Head of caudate nucleus (tissue), 42 donors: ENCODE data around the gene SYT14.
"Not testable (repeated sequence)": the region's sequence is repeated elsewhere in the genome, so short reads cannot be mapped to it uniquely, and the experiment has no call there.

Source experiments
- DNase-seq, 42 donors: peaks; one replicate each; pipeline versions ENCODE4 v3.0.0 to v3.0.0-alpha.2; 2020 to 2021; ENCODE audit warnings: mixed read lengths in 7 of 42
- intact Hi-C: fragments of 100-400 bp; cut with DNase I; formaldehyde crosslinking; loops from one replicate; pipeline ENCODE4 v1.15.0; 2022

SYT14 gene

DNA sequence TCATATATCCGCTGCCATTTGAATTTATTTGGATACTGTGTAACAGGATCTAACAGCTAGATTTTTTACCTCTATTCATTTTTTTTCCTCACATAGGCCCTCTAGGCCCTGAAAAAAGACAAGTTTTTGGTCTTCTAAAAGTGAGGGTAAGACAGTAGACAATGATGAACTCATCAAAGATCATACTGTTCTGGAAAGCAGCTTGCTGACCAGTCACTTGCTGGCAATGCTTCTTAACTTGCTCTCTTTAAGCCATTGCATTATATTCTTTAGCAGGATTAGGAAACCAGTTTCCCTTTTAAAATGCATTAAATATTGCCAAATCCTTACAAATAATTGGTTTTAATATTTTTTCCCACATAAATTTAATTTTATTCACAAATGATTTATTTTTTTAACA is 65.5 kb downstream of the SYT14 start:
- intact Hi-C loops: no loop called here
- no peak for DNase-seq

DNA sequence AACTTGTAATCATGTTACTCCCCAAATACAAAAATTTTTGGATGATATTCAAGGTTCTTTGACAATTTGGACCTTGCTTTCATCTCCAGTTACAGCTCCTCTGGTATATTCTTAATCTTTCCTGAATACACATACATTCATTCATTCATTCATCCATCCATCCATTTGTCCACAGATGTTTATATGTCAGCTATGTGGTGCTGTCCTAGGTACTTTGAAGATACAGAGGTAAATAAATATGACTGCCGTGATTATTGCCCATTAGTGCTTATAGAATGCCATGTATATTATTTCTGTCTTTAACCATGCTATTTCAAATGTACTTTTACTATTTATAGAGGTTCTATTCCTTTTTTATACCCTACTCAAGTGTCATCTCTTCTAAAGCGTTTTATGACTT is 72.1 kb downstream of the SYT14 start:
- no peak for DNase-seq
- intact Hi-C loops: no loop called here

DNA sequence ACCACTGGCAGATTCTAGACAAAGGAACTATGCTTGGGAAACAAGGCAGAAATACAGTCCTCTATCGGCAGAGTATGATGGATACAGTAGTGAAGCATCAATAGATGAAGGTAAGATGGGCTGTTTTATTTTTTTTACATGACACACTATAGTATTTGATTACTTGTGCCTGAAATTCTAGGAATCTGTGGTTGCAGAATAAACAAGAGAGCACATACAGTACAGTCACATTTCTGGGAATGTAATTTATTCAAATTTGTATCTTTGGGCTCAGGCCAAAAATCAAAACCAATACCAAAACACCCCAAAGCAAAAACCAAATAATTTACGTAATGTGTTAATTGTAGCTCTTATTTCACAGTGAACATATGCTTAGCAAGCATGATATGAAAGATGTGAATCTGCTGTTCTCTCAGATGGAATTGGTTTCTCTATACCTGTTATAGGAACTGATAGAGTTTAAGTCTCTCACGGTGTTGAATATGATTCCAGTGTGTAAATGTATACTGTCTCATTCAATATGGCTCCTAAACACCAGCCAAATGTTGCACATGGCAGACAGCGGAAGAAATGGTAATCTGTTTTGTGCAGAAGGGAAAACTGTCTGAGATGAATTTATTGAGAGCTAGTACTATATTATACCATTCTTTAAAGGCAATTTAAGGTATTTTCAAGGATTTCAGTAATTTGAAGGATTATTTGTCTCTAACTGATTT is 83.3 kb downstream of the SYT14 start:
- DNase-seq: no peak
- intact Hi-C loops: no loop called here

DNA sequence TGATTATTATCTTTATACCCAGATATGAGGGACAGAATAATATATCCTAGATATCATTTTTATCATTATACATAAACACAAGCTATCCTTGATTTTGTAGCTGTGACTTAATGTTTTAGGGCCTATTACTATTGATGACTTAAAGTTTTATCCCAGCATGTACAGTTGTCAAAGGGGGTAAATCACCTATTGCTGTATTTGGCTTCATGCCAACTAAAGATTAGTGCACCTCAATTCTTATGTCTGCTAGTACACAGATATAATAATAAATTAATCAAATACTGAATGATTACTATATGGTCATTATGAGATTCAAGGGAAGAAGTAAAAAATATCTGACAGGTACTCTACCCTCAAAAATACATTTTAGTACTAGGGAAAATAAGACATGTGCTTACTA is 84.0 kb downstream of the SYT14 start:
- no peak for DNase-seq
- intact Hi-C loops: no loop called here

DNA sequence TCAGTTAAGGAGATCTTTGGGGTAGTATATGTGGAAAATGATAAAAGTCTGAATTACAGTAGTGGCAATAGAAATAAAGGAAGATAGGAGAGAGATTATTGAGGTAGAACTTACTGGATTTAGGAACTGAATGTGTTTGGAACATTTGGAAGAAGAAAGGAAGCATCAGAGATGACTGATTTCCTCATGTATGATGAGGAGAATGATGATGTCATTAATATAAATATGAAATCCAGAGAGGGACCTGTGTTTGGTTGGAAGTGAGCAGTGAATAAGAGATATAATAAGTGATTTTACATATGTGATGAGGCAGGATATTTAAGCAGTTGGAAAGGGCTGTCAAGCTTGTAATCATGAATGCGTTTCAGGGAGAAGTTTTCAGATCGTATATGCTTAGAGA is 86.3 kb downstream of the SYT14 start:
- no peak for DNase-seq
- intact Hi-C loops: no loop called here

DNA sequence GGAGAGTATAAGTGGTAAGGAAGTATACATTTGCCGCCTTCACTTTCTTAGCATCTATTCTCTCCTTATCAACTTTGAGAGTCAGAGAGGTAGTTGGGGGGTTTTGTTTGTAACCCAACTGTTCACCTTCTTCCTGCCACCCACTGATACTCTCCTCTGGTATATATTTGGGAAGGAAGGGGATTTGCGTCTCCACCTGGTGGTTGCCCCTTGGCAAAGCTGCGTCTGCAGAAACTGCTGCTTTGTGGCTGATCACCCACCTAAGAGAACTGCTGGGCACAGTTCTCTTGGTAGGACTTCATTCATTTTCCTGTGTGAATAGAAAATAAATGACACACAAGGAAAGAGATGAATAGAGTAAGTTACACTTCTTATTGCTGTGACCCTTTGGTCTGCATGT is 87.0 kb downstream of the SYT14 start:
- intact Hi-C loops: no loop called here
- DNase-seq: no peak

DNA sequence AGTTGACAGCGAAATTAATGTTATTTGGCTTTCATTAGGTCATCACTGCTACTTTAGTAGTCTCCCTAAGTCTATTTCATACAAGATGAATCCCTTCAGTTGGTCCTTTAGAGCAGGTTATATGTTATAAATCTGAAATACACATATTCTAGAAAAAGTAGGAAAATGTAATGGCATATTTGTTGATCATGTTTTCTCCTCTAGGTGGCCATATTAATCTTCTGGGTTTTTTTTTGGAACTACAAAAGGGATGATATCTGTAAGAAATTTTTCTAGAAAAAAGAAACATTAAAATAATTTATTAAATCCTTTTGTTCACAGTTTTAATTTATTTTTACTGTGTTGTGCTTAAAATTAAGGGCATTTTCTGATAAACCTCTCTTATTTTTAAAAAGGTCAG is 87.9 kb downstream of the SYT14 start:
- intact Hi-C loops: no loop called here
- DNase-seq: no peak

DNA sequence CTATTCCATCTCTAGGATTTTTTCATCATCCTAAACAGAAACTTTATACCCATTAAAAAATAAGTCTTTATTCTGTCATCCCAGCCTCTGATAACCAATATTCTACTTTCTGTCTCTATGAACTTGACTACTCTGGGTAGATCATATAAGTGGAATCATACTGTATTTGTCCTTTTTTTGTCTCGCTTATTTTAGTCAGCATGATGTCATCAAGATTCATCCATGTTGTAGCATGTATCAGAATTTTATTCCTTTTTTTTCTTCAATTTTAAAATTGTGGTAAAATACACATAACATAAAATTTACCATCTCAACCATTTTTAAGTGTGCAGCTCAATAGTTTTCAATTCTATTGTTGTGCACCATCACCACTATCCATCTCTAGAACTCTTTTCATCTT is 90.0 kb downstream of the SYT14 start:
- DNase-seq: no peak
- intact Hi-C loops: no loop called here

DNA sequence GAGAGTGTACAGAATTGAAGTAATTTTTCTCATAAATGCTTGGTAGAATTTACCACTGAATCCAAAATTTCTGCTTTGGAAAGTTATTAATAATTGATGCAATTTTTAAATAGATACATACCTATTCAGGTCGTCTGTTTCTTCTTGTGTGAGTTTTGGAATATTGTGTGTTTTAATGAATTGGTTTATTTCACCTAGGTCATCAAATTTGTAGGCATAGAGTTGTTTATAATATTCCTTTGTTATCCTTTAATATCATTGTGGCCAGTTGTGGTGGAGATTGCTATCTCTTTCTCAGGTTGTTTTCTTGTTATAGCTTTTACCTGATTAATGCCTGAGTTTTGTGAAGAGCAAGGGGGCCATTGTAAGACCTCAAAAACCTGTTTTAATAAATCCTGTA is 93.5 kb downstream of the SYT14 start:
- DNase-seq: no peak
- intact Hi-C loops: no loop called here

DNA sequence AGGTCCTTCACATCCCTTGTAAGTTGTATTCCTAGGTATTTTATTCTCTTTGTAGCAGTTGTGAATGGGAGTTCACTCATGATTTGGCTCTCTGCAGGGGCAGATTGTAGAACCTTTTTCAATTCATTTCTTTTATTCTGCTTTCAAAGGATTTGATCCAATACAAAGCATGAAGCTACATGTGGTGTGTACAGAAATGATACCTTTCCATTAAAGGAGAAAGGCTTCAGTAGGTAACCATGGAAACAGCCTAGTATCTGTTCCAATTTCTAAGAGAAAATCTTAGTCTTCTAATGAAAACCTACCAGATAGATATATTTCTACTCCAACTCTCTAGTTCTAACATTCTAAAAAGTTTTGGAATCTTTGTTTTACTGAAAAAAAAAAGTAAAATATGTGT is 105.0 kb downstream of the SYT14 start:
- DNase-seq: no peak
- intact Hi-C loops: no loop called here

DNA sequence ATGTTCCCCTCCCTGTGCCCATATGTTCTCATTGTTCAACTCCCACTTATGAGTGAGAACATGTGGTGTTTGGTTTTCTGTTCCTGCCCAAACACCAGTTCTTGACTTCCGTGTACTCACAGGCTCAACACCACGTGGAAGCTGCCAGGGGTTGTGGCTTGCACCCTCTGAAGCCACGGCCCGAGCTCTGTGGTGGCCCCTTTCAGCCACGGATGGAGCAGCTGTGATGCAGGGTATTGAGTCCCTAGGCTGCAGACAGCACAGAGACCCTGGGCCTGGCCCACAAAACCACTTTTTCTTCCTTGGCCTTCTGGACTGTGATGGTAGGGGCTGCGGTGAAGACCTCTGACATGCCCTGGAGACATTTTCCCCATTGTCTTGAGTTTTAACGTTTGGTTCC is 111.6 kb downstream of the SYT14 start:
- no peak for DNase-seq
- intact Hi-C loops: no loop called here

DNA sequence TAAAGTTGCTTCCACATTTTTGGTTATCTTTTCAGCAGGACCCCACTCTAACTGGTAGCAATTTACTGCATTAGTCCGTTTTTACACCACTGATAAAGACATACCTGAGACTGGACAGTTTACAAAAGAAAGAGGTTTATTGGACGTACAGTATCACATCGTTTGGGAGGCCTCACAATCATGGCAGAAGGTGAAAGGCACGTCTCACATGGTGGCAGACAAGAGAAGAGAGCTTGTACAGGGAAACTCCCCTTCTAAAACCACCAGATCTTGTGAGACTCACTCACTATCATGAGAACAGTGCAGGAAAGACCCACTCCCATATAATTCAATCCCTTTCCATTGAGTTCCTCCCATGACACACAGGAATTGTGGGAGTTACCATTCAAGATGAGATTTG is 112.5 kb downstream of the SYT14 start:
- DNase-seq, intact Hi-C loops: not testable (repeated sequence)

DNA sequence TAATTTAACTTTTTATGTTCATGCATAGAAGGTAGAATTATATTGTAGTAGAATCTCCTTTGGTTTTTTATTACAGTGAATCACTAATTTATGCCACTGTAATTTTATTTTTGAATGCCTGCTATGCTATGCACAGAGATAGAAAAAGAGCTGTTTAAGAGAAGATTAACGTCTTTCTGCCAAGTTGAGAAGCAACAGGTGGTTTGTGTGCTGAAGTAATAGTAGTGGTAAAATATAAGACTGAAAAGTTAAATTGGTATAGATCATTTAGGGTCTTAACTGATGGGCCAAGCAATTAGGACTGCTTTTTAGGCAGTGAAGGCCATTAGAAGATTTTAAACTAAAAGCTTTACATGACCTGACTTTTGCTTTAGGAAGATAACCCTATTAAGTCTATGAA is 115.1 kb downstream of the SYT14 start:
- intact Hi-C loops: no loop called here
- no peak for DNase-seq

DNA sequence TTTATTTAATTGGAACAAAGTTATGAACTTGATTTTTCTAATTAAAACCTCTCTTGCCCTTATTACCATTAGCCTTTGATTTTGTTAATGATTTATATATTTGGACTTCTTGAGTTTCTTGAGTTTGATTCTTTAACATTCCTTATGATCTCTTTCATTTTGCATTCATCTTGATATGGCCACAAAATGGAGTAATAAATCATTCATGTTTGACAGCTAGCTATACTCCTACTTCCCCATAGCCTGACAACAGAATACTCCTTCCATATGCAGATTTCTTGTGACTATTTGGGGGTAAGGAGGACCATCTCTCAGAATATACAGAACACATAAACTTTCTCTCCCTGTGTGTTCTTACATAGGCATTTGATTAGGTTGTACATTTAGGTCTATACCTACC is 119.6 kb downstream of the SYT14 start:
- no peak for DNase-seq
- intact Hi-C loops: no loop called here

DNA sequence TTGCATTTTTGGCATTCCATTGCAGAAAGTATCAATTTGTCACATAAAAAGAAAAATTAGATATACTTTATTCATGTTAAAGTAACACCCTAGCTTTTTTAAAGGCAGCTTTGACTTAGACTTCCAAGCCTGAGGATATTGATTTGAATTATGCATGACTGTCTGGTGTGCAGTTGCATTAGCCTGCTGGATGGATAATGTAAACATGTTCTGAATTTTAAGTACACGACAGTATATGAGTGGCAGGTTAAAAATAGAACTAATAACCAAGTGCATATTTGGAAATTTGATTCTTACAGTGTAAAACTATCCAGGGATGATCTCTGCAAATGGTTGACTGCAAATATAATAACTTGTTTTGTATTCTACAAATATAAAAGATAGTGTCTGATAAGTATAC is 124.0 kb downstream of the SYT14 start:
- DNase-seq: no peak
- intact Hi-C loops: no loop called here

DNA sequence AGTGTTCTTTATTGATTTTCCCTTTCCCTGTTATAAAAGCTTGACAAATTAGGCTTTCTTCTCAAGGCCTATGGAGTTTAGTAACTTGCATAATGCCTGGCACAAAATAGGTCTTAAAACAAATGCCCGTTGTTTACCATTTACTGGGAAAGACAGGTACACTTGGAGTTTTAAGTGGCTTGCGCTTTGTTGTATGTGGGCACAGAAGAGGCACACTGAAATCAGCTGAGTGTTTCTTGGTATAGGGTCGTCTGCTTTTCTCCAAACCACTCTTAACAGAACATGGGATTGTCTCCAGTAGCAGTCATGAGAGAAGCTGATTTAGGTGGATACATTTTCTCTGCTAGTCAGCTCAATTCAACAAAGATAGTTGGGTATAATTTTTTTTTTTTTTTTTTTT is 132.5 kb downstream of the SYT14 start:
- no peak for DNase-seq
- intact Hi-C loops: no loop called here

DNA sequence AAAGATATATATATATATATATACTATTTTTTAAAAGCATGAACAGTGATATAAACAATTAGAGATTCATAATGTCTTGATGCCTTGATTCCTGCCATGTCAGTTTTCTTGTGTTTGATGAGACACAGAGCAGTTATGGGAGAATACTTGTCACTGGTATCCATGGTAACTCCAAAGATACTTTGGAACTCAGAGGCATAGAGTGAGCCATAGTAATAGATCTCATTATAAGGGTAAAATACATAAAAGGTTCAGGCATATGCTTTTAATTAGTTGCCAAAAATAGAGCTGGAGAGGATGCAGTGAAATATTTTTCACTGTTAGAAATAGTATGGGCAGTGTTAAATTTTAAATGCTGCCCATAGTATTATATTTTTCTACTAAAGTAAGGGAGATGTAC is 134.1 kb downstream of the SYT14 start:
- DNase-seq: peak in 1 of 42 donors; percentile 8
- intact Hi-C loops: no loop called here

DNA sequence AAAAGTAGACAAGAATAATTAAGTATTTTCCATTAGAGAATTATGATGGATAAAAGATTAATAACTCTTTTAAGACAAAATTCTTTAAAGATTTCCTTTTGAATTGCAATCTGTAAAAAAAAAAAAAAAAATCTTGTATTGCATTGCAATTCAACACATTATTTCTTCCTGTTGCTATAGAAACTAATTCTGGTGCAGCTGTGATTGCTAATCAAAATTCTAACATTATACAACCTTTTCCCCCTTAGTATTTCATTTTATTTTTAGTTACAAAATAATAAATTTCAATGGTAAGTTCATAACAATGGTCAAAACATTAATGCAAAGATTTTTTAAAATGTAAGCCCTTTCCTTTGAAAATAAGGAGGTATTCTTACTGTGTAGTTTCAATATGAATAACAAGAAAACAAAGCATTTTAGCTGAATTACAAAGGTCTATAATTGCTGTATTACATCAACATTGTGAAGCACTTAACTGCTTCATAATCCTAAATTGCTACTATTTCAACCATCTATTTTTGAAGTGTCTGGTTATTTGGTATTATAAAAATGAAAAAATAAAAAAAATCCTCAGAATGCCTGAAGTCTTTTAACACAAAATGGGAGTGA is 135.0 kb downstream of the SYT14 start:
- no peak for DNase-seq
- intact Hi-C loops: no loop called here

DNA sequence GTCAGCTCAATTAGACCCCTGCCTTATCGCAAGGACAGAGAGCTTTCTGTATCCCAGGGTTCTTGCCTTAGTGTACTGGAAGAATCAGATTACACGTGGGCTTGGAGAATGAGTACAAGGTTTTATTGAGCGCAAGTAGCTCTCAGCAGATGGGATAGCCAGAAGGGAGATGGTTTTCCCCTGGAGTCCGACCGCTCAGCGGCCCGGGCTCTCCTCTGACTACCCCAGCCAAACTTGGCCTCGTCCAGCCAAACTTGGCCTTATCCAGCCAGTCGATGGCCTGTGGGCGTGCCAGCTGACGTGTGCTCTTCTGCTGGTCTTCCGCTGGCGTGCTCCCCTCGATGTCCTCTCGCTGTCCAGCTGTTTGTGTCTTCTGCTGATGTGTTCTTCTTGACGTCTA is 136.9 kb downstream of the SYT14 start:
- intact Hi-C loops: no loop called here
- peak in 1 of 42 donors; percentile 12 for DNase-seq

DNA sequence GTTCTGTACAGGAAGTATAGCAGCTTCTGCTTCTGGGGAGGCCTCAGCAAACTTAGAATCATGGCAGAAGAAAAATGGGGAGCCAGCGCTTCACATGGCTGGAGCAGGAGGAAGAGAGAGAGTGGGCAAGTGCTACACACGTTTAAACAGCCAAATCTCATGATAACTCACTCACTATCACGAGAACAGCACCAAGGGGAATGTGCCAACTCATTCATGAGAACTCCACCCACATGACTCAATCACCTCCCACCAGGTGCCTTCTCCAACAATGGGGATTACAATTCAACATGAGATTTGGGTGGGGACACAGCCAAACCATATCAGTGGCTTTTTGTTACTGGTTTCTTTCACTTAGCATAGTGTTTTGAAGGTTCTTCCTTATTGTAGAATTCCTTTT is 138.6 kb downstream of the SYT14 start:
- no peak for DNase-seq
- intact Hi-C loops: no loop called here

DNA sequence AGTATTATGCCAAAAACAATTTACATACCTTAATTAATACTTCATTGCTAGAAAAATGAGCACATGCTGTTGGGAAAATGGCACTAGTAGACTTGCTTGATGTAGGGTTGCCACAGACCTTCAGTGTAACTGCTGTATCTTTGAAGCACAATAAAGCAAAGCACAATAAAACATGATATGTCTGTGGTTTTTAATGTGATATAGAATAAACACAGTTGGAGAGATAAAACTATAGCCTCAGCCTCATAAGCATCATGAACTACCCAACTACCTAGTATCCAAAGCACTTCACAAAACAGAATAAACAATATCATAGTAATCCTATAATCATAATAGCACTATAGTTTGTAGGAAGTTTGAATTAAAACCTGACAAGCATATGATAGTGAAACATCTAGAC is 143.5 kb downstream of the SYT14 start:
- DNase-seq: no peak
- intact Hi-C loops: no loop called here

DNA sequence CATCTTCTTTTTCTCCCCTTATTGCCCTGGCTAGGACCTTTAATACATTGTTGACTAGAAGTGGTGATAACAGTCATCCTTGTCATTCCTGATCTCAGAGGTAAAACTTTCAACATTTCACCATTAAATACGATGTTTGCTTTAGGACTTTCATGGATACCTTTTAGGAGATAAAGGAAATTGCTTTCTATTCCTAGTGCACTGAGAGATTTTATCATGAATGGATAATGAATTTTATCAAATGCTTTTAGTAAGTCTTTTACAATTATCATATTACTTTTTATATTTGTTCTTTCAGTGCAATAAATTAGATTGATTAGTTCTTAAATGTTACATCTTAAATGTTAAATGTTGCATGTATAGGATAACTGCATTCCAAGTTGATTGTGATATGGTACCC is 147.3 kb downstream of the SYT14 start:
- DNase-seq: no peak
- intact Hi-C loops: no loop called here
